HEK293 (cell line): ENCODE measurements around the gene SPANXD.

Experiments
- BCL11A ChIP-seq: fragments of 450-650 bp; formaldehyde crosslinking; IDR thresholded peaks from 2 replicates; pipeline ENCODE4 v1.5.1; 2016; ENCODE audit warnings: low read depth, missing biosample characterization, missing genetic modification characterization
- CTCF ChIP-seq: fragments of 450-650 bp; formaldehyde crosslinking; IDR thresholded peaks from 2 replicates; pipeline ENCODE4 v1.5.1; 2016; ENCODE audit warnings: missing biosample characterization, missing genetic modification characterization
- YY1 ChIP-seq: fragments of 450-650 bp; formaldehyde crosslinking; IDR thresholded peaks from 2 replicates; pipeline ENCODE4 v1.5.1; 2018; ENCODE audit warnings: missing biosample characterization, missing genetic modification characterization
- ZBTB11 ChIP-seq: fragments of 450-650 bp; formaldehyde crosslinking; conservative IDR thresholded peaks from 2 replicates; pipeline ENCODE4 v1.5.1; 2016; ENCODE audit warnings: low read depth, missing biosample characterization, missing genetic modification characterization
- ZNF157 ChIP-seq: fragments of 450-650 bp; formaldehyde crosslinking; IDR thresholded peaks from 2 replicates; pipeline ENCODE4 v1.5.1; 2016; ENCODE audit warnings: missing biosample characterization, missing genetic modification characterization
- ZNF202 ChIP-seq: fragments of 450-650 bp; formaldehyde crosslinking; IDR thresholded peaks from 2 replicates; pipeline ENCODE4 v1.5.1; 2016; ENCODE audit warnings: missing biosample characterization, missing genetic modification characterization, borderline replicate concordance
- ZNF211 ChIP-seq: fragments of 450-650 bp; formaldehyde crosslinking; IDR thresholded peaks from 2 replicates; pipeline ENCODE4 v1.5.1; 2016; ENCODE audit warnings: low read depth, missing biosample characterization, missing genetic modification characterization
- ZNF239 ChIP-seq: fragments of 450-650 bp; formaldehyde crosslinking; IDR thresholded peaks from 2 replicates; pipeline ENCODE4 v1.5.1; 2016; ENCODE audit warnings: missing biosample characterization, missing genetic modification characterization
- ZNF248 ChIP-seq: fragments of 450-650 bp; formaldehyde crosslinking; IDR thresholded peaks from 2 replicates; pipeline ENCODE4 v1.5.1; 2017; ENCODE audit warnings: missing biosample characterization, missing genetic modification characterization
- ZNF426 ChIP-seq: fragments of 450-650 bp; formaldehyde crosslinking; IDR thresholded peaks from 2 replicates; pipeline ENCODE4 v1.5.1; 2017; ENCODE audit warnings: missing biosample characterization, missing genetic modification characterization, mild to moderate bottlenecking, inconsistent platforms, moderate library complexity
- ZNF707 ChIP-seq: fragments of 450-650 bp; formaldehyde crosslinking; IDR thresholded peaks from 2 replicates; pipeline ENCODE4 v1.5.1; 2016; ENCODE audit warnings: missing biosample characterization, missing genetic modification characterization
- ZNF768 ChIP-seq: fragments of 450-650 bp; formaldehyde crosslinking; IDR thresholded peaks from 2 replicates; pipeline ENCODE4 v1.5.1; 2018; ENCODE audit warnings: missing biosample characterization, mild to moderate bottlenecking, missing genetic modification characterization
- TF ChIP-seq, protein P1 (sequence below): fragments of 450-650 bp; formaldehyde crosslinking; IDR thresholded peaks from 2 replicates; pipeline ENCODE4 v1.5.1; 2017; ENCODE audit warnings: missing biosample characterization, missing genetic modification characterization
- TF ChIP-seq, protein P2 (sequence below): fragments of 450-650 bp; formaldehyde crosslinking; IDR thresholded peaks from 2 replicates; pipeline ENCODE4 v1.5.1; 2016; ENCODE audit warnings: missing biosample characterization, missing genetic modification characterization

DNA sequence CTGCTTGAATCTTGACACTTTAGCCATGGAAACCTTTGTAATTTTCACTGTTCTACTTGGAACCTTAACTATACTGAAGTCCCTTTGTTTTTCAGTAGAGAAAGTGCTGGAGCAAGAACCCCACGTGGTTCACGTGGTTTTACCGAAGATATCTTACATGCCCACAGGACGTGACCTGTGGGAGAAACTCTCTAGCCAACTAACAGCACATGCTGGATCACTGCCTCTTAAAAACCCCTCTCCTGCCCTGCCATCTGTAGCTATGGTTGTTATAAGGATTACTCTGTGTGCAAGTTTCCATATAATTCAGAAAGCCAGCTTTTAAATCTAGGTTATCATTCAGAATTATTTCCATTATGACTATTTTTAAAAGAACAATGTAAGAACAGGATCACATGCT, 30.2 kb downstream of the SPANXD start:
- TF ChIP-seq ZNF157 (tag by site-specific recombination) (no peak), CTCF (tag by site-specific recombination) (no peak), ZNF768 (tag by site-specific recombination) (no peak), BCL11A (tag by site-specific recombination) (no peak), ZNF707 (no peak), ZNF239 (tag by site-specific recombination) (no peak), ZNF248 (tag by site-specific recombination) (no peak), ZNF426 (tag by site-specific recombination) (no peak), ZNF202 (tag by site-specific recombination) (no peak), ZNF211 (tag by site-specific recombination) (no peak), YY1 (no peak), ZBTB11 (tag by site-specific recombination) (no peak)
- TF ChIP-seq, protein P1, sequence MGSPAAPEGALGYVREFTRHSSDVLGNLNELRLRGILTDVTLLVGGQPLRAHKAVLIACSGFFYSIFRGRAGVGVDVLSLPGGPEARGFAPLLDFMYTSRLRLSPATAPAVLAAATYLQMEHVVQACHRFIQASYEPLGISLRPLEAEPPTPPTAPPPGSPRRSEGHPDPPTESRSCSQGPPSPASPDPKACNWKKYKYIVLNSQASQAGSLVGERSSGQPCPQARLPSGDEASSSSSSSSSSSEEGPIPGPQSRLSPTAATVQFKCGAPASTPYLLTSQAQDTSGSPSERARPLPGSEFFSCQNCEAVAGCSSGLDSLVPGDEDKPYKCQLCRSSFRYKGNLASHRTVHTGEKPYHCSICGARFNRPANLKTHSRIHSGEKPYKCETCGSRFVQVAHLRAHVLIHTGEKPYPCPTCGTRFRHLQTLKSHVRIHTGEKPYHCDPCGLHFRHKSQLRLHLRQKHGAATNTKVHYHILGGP (tag by site-specific recombination) = no peak
- TF ChIP-seq, protein P2, sequence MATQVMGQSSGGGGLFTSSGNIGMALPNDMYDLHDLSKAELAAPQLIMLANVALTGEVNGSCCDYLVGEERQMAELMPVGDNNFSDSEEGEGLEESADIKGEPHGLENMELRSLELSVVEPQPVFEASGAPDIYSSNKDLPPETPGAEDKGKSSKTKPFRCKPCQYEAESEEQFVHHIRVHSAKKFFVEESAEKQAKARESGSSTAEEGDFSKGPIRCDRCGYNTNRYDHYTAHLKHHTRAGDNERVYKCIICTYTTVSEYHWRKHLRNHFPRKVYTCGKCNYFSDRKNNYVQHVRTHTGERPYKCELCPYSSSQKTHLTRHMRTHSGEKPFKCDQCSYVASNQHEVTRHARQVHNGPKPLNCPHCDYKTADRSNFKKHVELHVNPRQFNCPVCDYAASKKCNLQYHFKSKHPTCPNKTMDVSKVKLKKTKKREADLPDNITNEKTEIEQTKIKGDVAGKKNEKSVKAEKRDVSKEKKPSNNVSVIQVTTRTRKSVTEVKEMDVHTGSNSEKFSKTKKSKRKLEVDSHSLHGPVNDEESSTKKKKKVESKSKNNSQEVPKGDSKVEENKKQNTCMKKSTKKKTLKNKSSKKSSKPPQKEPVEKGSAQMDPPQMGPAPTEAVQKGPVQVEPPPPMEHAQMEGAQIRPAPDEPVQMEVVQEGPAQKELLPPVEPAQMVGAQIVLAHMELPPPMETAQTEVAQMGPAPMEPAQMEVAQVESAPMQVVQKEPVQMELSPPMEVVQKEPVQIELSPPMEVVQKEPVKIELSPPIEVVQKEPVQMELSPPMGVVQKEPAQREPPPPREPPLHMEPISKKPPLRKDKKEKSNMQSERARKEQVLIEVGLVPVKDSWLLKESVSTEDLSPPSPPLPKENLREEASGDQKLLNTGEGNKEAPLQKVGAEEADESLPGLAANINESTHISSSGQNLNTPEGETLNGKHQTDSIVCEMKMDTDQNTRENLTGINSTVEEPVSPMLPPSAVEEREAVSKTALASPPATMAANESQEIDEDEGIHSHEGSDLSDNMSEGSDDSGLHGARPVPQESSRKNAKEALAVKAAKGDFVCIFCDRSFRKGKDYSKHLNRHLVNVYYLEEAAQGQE (tag by site-specific recombination) = no peak
